Erythroblast (primary cell): ENCODE measurements around the gene ZNF536.

Experiments used
- DNase-seq, 2 experiments: peaks; one replicate each; lab custom pipeline; 2025; lab: John Stamatoyannopoulos, UW
- GATA1 ChIP-seq: IDR thresholded peaks from 2 replicates; pipeline ENCODE4 v1.6.1; 2011; ENCODE audit warnings: low read depth, mild to moderate bottlenecking, control low read depth, low read length, moderate library complexity
- POLR2A ChIP-seq: IDR thresholded peaks from 2 replicates; pipeline ENCODE4 v1.6.1; 2011; ENCODE audit warnings: mild to moderate bottlenecking, low read length

The ZNF536 gene

DNA sequence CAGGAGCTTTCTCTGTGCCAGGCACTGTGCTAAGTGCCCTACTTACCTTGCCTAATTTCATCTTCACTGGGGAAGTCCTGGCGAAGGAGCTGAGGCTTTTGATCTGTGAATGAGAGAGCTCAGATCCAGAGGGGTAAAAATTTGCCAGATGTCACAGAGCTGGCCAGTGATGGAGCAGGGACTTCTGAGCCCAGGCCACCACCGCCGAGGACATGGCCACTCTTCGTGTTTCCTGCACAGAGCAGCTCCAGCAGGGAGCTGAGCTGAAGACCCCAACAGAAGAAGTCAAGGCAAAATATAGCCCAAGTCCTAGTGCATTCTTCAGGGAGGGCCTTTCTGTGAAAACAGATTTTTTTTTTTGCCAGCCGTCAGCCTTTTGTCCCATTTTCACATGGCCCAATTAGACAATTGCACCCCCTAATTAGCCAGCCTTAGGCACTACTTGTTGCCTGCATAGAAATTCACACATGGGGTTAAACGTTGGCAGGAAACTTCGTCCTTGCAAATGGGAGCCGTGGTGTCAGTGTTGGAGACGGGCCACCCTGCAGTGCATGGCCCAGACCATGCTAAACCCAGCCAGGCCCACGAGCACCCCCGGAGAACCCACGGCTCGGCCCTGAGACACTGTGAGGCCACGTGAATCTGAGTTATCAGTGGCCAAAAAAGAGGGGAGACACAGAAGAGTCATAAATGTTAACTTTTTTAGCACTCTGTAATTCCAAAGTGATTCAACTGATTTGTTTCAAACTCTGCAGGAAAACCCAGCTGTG lies 7.8 kb downstream of the ZNF536 start:
- no peak for TF ChIP-seq POLR2A
- TF ChIP-seq GATA1, result no peak
- DNase-seq, result no peak

- no peak for DNase-seq
- TF ChIP-seq GATA1 (no peak), POLR2A (no peak)
Measured at GRCh38 chr19:30381366-30381765, 9.2 kb downstream of the ZNF536 start.

GRCh38 chr19:30385174-30385573 lies 13.0 kb downstream of the ZNF536 start:
- TF ChIP-seq POLR2A, result no peak
- TF ChIP-seq GATA1, result no peak

DNA sequence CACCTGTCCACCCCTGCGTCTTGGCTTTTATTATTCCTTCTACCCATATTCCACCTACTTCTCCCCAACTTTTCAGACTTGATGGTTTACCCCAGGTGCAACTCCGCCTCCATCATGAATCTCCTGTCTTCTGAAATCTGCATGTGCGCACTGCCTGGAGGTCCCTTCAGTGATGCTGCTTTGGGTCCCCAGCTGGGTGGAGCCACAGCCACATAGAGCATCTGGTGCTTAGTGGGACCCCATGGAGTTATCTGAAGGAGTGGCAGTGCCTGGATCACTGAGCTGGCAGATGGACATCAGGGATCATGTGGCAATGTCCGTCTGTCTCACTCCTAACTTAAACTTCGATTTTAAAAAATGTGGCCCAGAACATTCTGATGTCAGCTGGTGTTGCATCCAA lies 13.5 kb downstream of the ZNF536 start:
- TF ChIP-seq POLR2A, result no peak
- no peak for TF ChIP-seq GATA1
- DNase-seq, result no peak

More at GRCh38 chr19:30385174-30385573, 13.0 kb downstream of the ZNF536 start:
- no peak for DNase-seq

GRCh38 chr19:30386551-30387143 lies 14.5 kb downstream of the ZNF536 start:
- no peak for DNase-seq
- TF ChIP-seq POLR2A (no peak), GATA1 (no peak)

DNA sequence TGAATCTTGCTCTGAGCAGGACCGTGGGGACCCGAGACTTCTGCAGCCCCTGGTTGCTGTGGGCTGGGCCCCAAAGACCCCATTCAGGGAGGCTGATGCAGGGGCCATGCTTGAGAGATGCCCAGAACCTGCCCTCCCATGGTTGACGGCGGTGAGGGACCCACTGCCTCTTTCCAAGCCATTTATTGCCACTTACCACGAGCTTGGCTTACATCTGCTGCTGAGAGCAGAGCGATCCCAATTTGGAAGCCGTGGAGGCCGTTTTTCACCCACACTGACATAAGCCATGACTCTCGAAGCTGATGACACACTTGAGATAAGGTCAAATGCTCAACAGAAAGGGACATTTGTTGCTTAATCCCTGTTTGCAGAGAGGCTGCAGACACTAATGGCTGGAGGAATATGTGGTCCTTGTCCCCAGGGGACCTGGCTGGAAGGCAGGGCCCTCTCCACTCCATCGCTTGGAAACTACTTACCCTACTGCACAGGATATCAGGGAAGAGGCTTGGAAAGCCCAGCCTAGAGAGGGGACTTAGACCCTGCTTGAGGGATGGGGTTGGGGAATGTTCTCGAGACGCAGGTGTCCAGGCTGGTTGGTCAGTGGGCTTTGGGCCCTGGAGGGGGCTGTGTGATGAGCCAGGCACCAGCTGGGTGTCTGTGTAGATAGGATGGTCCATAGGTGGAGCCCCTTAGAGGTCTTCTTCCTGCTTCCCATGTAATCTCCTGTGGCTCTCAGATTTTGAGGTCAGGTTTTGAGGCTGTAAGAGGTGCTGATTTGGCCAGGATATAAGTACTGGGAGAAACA lies 15.3 kb downstream of the ZNF536 start:
- no peak for TF ChIP-seq POLR2A
- TF ChIP-seq GATA1, result no peak
- DNase-seq, result no peak

DNA sequence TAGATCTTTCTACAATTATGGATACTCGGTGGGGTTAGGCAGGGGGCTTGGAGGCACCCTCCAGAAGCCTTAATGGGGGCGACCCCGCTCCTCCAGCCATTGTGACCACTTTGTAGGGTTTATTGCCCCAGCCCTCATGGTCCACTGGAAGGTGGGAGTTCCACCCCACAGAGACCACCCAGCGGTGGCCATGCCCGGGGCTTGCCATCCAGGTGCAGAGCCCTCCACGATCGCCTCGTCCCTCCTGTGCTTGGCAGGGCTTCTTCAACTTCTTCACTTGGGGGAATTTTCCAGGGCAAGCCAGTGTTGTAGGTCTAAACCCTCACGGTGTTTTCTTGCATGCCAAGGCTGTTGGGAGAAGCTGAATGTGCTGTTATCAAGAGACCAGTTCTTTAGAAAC lies 16.1 kb downstream of the ZNF536 start:
- no peak for DNase-seq
- TF ChIP-seq POLR2A (no peak), GATA1 (no peak)

DNA sequence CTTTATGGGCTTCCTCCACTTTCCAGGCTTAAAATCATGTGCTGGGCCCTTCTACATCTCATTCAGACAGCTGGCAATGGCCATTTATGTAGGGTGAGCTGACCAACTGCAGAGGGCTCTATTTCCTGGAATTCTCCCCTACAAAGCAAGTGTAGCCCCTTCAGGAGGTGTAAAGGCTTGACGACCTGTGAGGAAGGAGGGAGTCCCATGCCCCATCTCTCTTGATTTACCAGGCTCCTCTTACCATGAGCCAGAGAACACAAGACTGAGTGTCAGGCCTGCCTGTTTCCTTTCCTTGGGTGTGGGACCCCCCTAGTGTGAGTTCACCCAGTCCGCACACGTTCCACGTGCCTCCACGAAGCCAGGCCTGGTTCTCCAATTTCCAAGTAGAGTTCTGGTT lies 16.6 kb downstream of the ZNF536 start:
- no peak for DNase-seq
- TF ChIP-seq GATA1 (no peak), POLR2A (no peak)

GRCh38 chr19:30390356-30390988 lies 18.3 kb downstream of the ZNF536 start:
- DNase-seq, result no peak
- TF ChIP-seq GATA1 (no peak), POLR2A (no peak)

DNA sequence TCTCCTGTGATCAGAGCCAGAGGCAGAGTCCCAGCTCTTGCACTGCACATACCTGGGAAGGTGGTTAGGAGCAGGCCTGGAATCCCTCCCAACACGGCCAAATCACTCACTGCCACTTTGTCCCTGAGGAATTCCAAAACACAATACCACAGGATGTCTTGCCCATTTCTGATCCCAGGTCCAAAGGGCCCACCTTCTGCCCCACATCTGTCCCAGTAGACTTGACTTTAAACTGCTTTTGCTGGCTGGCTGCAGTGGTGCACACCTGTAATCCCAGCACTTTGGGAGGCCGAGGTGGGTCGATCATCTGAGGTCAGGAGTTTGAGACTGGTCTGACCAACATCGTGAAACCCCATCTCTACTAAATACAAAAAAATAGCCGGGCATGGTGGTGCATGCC lies 18.9 kb downstream of the ZNF536 start:
- no peak for DNase-seq
- no peak for TF ChIP-seq GATA1
- TF ChIP-seq POLR2A, result no peak

- DNase-seq, result no peak
- no peak for TF ChIP-seq GATA1
- TF ChIP-seq POLR2A, result no peak
Measured at GRCh38 chr19:30391554-30392551, 19.7 kb downstream of the ZNF536 start.

DNA sequence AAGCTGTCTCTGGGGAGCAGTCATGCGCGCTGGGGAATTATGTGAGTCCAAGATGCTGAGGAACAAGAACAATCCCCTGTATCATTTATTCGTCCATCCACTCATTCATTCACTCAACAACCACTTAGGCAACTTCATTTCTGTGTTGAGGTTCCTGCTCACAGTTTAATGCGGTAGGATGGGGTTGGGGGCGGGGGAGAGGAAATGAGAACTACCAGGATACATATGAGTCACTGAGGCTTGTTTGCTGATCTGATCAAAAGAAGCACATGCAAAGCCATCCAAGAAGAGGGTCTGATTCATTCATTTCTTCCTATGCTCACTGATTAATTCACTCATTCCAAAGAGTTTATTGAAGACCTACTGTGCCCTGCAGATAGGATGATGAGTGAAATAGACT lies 20.9 kb downstream of the ZNF536 start:
- no peak for DNase-seq

More for the DNA sequence above, 20.9 kb downstream of the ZNF536 start:
- TF ChIP-seq GATA1 (no peak), POLR2A (no peak)
